ENCODE data around the gene SMC4.

The SMC4 gene

DNA sequence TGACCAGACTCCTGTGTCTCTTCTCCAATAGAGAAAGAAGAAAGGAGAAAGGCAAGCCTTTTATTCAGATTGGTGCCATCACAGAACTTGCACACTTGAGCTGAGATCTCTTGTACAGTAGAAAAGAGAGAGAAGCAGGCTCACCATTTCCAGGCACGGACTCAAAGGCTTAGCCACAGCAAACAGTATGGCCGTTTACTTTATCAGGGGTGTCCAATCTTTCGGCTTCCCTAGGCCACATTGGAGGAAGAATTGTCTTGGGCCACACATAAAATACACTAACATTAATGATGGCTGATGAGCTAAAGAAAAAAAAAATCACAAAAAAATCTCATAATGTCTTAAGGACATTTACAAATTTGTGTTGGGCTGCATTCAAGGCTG is 5.4 kb upstream of the SMC4 start:
- DNase-seq (ENCODE audit: low read depth in 2 of 2): no peak

DNA sequence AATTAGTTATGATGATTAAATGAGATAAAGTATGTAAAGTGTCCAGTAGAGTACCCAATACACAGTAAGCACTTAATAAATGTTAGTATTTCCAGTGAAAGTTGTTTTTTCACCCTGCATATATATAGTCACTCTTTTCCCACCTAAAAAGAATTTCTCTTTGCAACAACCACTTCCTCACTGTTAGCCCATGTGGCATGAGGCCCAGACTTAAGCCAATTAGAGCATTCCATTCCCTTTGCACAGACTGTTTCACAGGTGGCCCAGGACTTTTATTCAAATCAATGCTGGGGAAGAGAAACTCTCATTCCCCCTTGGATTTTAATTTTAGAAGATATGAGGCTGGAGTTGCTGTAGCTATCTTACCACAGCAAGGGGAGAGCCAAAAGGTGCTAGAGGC is 4.2 kb upstream of the SMC4 start:
- no peak for DNase-seq (ENCODE audit: low read depth in 2 of 2)

GRCh38 chr3:160398820-160399124 is 678 bp upstream of the SMC4 start:
- no peak for DNase-seq (ENCODE audit: low read depth in 2 of 2)

DNA sequence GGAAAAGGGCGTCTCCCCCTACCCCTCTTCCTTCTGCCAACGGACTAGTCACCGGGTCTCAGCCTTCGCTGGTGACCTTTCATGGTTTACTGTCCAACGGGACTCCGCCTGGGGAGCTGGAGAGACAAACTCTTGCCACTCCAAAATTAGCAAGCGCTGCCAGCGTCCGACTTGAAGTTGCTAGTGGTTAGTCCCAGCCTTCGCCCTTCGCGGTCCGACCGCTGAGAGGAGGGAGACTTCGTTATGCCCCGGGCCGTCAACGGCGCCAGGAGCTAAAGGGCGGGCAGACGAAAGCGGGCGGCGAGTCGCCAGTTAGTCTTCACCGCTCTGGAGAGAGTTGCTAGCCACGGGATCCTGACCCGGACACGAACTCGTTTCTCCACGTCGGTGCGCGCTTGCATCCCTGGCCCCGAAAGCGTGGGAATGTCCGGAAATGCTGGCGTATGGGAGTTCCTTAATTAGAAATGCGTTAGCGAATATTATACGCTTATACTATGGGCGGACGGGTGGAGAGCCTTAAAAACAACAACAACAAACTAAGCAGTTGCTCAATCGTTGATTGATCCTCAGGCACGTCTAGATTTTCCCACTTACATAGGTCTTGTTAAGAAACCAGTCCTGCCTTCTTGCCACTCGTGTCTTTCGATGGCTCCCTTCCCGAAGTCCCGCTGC is 716 bp downstream of the SMC4 start:
- no peak for DNase-seq (ENCODE audit: low read depth in 2 of 2)

DNA sequence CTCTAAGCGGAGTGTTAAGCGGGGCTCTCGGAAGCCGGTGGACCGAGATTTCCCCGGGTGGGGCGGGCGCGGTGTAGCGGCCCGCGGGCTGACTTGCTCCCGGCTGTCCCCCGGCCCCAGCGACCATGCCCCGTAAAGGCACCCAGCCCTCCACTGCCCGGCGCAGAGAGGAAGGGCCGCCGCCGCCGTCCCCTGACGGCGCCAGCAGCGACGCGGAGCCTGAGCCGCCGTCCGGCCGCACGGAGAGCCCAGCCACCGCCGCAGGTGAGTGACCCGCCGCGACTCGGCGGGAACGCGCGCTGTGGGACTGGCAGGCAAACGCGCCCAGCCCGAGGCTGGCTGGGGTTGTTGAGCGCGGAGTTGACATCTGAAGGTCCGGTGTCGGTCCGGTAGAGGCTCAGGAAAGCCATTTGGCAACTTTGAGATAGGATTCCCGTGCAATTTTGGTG is 1.3 kb downstream of the SMC4 start:
- no peak for DNase-seq (ENCODE audit: low read depth in 2 of 2)

GRCh38 chr3:160401291-160402095 is 2.0 kb downstream of the SMC4 start:
- no peak for DNase-seq (ENCODE audit: low read depth in 2 of 2)

- DNase-seq (ENCODE audit: low read depth in 2 of 2): no peak
These were observed 3.0 kb downstream of the SMC4 start for GRCh38 chr3:160402221-160403027.

- DNase-seq (ENCODE audit: low read depth in 2 of 2): no peak
These were observed 3.6 kb downstream of the SMC4 start for GRCh38 chr3:160403028-160403545.

DNA sequence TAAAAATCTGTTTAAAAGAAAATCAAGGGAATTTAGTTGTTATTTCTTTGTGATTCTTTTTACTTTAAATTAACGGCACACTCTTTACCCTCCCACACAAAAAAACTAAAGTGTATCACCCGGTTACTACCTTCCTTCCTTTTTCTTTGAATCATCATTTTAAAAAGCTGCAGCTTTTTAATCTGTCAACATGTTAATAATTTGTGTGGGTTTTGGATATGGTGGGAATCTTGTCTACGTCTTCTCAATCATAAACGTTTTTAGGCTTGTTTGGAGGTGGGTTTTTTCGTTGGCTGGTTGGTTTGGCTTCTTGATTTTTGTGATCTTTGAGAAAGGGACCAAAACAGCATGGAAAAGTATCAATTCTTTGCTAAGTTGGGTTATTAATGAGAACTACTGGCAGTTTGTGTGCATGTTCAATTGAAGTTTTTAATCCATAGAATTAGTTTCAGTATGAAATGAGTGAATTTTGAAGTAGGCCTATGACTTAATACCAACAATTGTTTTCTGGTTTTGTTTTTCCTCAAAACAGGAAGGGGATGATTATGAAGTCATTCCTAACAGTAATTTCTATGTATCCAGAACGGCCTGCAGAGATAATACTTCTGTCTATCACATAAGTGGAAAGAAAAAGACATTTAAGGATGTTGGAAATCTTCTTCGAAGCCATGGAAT is 4.5 kb downstream of the SMC4 start:
- DNase-seq (ENCODE audit: low read depth in 2 of 2): no peak

DNA sequence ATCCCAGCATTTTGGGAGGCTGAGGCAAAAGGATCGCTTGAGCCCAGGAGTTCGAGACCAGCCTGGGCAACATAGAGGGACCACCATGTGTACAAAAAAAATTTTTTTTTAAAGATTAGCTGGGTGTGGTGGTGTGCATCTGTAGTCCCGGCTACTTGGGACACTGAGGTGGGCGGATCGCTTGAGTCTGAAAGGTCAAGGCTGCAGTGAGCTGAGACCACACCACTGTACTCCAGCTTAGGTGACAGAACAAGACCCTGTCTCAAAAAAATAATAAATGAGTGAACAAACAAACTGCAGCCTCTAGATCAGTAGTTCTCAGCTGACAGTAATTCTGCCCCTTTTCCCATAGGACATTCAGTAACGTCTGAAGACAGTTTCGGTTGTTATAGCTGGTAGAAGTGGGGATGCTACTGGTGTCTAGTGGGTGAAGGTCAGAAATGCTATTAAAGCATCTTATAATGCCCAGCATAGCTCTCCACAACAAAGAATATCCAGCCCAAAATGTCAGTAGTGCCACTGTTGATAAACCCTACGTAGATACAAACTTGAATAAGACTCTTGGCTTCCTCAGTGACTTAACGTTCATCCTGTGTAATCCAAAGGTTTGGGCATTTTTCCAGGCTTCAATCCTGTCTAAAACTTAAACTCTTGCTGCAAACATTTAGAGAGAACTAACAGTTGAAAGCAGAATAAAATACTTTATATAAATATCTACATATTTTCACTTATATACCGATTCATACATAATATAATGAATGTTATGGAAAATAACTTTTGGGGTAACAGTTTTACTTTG is 10.6 kb downstream of the SMC4 start:
- DNase-seq (ENCODE audit: low read depth in 2 of 2): no peak

DNA sequence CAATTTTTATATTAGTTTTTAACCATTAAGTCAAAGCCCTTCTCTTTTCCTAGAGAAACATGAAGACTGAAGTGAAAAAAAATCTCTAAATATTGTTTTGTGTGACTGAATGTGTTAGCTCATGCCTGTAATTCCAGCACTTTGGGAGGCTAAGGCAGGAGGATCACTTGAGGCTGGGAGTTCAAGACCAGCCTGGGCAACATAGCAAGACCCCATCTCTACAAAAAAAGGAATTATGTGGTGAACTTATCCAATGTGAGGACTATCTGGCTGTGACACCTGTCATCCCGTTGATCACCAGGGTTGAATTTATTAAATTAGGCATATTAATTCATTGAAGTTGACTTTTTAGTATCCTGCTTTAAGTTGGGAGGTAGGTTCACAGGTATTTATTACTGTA is 13.0 kb downstream of the SMC4 start:
- no peak for DNase-seq (ENCODE audit: low read depth in 2 of 2)

DNA sequence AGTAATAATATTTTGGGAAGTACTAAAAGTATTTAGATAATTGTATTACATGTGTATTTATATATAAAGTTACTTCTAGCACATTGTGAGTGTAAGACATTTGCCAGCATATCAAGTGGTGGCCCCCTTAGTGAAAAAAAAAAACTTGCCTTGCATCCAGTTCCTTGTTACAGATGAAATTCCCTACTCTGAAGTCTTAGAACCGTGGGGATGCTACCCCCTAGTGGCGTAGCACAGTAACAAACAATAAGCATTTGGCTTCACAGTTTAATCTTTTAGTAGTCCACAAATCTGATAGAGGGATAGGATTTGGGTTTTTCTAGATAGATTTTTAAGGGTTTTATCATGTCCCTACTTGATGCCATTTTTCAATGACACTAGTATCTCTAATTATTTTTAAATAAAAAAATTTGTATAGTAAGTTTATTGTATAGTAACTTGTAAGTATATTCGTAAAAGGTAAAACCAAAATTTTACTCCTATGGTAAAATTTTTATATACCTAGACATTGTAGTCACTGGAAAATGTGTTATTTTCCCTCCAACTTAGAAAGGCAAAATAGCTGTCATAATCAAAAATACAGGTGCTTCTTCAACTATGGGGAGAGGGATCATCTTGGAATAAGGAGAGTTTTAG is 14.3 kb downstream of the SMC4 start:
- peak; percentile 36 to 50 for DNase-seq (ENCODE audit: low read depth in 2 of 2)

DNA sequence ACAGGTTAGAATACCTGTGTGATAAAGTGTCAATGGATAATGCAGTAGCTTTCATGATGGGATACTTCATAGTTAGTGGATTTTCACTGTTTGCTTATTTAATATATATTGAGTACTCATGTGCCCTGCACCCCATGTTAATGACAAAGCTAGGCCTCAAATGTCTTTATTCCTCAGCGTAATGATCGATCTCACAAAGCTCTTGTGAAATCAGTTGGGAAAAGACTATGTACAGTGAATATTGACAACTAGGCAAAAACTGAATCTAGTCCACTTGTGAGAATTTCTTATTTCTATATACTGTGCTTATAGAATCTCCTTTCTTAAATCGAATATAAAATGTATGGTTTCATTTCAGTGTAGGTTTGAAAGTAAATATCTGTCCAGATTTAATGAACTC is 17.9 kb downstream of the SMC4 start:
- no peak for DNase-seq (ENCODE audit: low read depth in 2 of 2)

- no peak for DNase-seq (ENCODE audit: low read depth in 2 of 2)
These were observed 28.5 kb downstream of the SMC4 start for GRCh38 chr3:160427832-160428424.

- no peak for DNase-seq (ENCODE audit: low read depth in 2 of 2)
These were observed 34.6 kb downstream of the SMC4 start for GRCh38 chr3:160434071-160434470.

DNA sequence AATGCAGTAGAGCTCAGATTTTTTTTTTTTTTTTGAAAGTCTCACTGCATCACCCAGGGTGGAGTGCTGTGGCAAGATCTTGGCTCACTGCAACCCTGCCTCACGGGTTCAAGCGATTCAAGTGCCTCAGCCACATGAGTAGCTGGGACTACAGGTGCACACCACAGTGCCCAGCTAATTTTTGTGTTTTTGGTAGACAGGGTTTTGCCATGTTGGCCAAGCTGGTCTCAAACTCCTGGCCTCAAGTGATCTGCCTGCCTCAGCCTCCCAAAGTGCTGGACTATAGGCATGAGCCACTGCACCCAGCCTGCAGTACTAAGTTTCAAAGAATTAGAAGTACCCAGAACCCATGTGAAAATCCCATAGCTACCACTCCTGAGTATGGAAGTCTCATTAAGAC is 35.6 kb downstream of the SMC4 start:
- no peak for DNase-seq (ENCODE audit: low read depth in 2 of 2)

DNA sequence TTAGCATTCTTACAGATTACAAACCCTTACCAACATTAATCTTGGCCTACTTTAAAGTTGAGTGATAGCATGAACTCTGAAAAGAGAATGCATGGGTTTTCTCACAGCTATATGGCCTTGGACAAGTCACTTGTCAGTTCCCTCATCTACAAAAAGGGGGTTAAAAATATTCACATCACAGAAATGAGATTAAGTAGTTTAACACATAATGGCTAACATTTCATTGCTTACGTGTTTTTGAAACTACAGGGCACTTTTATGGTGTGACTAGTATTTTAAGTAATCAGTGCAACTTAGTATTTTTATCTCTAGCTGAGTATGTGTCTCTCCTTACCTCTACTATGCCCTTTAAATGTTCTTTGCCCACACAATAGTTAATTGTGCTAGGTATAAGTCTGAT is 36.3 kb downstream of the SMC4 start:
- no peak for DNase-seq (ENCODE audit: low read depth in 2 of 2)

GRCh38 chr3:160437083-160437455 is 37.6 kb downstream of the SMC4 start:
- no peak for DNase-seq (ENCODE audit: low read depth in 2 of 2)

- no peak for DNase-seq (ENCODE audit: low read depth in 2 of 2)
These were observed 41.2 kb downstream of the SMC4 start for GRCh38 chr3:160440687-160441086.

DNA sequence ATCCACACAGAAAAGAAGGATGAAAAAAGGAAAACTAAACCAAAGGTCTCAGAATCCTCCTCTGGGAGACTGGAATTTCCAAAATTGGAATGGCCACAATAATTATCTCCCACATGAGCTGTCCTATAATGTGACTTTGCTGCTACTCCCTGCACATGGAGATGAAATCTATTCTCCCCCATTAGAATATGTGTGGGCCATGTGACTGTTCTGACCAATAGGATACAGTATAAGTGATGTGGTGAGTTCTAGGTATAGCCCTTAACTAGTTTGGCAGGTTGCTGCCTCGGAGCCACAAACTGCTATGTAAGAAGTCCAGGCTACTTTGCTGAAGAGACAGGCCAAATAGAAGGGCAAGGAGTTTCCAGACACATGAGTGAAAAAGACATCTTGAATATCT is 45.0 kb downstream of the SMC4 start:
- no peak for DNase-seq (ENCODE audit: low read depth in 2 of 2)
